Smooth muscle cell (in vitro differentiated cells): ENCODE results near the gene ST8SIA1. TPM values are rescaled to one million over a fixed set of nuclear protein-coding genes. Genes with fewer than 3 reads are reported as not detected.

Source experiments
- DNase-seq: peaks from one replicate; lab custom pipeline; 2025; ENCODE audit not compliant: unreplicated experiment; lab: John Stamatoyannopoulos, UW
- H2AFZ ChIP-seq: fragments of 200-600 bp; sonication (generic); 2 replicates; pipeline ENCODE4 v1.6.0; 2016; ENCODE audit warnings: antibody characterized with exemption, low read depth, mild to moderate bottlenecking
- H3F3A ChIP-seq: fragments of 200-600 bp; sonication (generic); 2 replicates; pipeline ENCODE4 v1.6.0; 2017; ENCODE audit warnings: antibody characterized with exemption, low read depth
- H3K27ac ChIP-seq: fragments of 200-600 bp; sonication (generic); 2 replicates; pipeline ENCODE4 v1.5.1; 2016; ENCODE audit warnings: low read depth, mild to moderate bottlenecking
- H3K27me3 ChIP-seq: fragments of 200-600 bp; sonication (generic); 2 replicates; pipeline ENCODE4 v1.6.1; 2016; ENCODE audit warnings: low read depth, mild to moderate bottlenecking
- H3K36me3 ChIP-seq: fragments of 200-600 bp; sonication (generic); 2 replicates; pipeline ENCODE4 v1.5.1; 2016; ENCODE audit warnings: low read depth
- H3K4me1 ChIP-seq: fragments of 200-600 bp; sonication (generic); 2 replicates; pipeline ENCODE4 v1.5.1; 2016; ENCODE audit warnings: low read depth
- H3K4me2 ChIP-seq: fragments of 200-600 bp; sonication (generic); 2 replicates; pipeline ENCODE4 v1.6.0; 2016; ENCODE audit warnings: mild to moderate bottlenecking
- H3K4me3 ChIP-seq: fragments of 200-600 bp; sonication (generic); 2 replicates; pipeline ENCODE4 v1.5.1; 2016; ENCODE audit warnings: mild to moderate bottlenecking
- H3K79me2 ChIP-seq: fragments of 200-600 bp; sonication (generic); 2 replicates; pipeline ENCODE4 v1.6.0; 2016; ENCODE audit warnings: low read depth, mild to moderate bottlenecking
- H3K9ac ChIP-seq: fragments of 200-600 bp; sonication (generic); 2 replicates; pipeline ENCODE4 v1.6.0; 2016; ENCODE audit warnings: low read depth
- H3K9me3 ChIP-seq: fragments of 200-600 bp; sonication (generic); replicated peaks from 2 replicates; pipeline ENCODE4 v1.5.1; 2016; ENCODE audit warnings: low read depth
- H4K20me1 ChIP-seq: fragments of 200-600 bp; sonication (generic); 2 replicates; pipeline ENCODE4 v1.6.0; 2016; ENCODE audit warnings: low read depth
- WGBS: methylation state at CpG from one replicate; pipeline ENCODE4 v1.1.7; 2016; ENCODE audit warnings: low lambda C conversion rate; 5-methylcytosine and 5-hydroxymethylcytosine counted together
- polyA plus RNA-seq: library from polyadenylated mRNA; unstranded; fragments of >200 nt; fragmentation: Nextera tagmentation; extraction: Ambion mirVana; gene quantifications from 2 replicates; pipeline ENCODE4 v1.2.1, GENCODE V29; 2016
- total RNA-seq: library from RNA; depleted of rRNA; stranded (reverse); fragments of >200 nt; gene quantifications from 2 replicates; pipeline ENCODE4 v1.2.3, GENCODE V29; 2014
- TF ChIP-seq, protein P1 (sequence below): fragments of 200-600 bp; sonication (generic); IDR thresholded peaks from 2 replicates; pipeline ENCODE4 v1.5.1; 2017; ENCODE audit warnings: borderline replicate concordance, mild to moderate bottlenecking, antibody characterized with exemption; ENCODE audit not compliant: insufficient read depth, poor library complexity, severe bottlenecking

Gene ST8SIA1
- total and polyA plus RNA-seq, 2 experiments from 2014 or later: 3.7 to 5.3 TPM

DNA sequence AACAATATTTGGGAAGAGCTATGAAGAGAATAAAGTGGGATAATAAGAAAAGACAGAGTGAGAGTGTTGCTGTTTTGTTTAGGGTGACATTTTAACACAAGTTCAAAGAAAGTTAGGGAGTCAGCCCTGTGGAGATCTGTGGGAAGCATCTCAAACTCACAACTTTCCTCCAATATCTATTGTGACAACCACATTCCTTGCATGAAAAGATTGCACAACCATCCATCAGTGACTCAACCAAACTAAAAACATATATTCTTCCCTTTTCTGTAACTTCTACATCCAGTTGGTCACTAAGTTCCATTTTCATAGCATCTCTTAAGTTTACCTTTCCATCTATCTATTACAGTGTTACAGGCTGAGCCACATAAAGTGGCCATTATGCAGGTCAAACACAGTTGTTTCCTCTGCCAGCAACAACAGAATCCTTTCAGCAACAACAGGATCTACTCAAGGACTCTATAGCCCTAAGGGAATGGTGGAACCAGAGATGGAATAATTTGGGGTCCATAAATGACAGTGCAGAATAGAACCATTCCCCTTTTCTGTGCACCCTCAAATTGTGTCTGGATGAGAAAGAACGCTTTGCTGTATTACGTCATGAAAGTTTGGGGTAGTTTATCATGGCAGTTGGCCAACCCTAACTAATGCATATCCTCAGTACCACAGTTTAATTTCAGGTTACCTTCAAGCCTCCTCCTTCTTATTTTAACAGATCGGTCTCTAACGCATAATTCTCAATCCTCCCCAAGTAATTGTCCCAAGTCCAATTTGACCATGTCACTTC lies 118.8 kb downstream of the ST8SIA1 start:
- 100% methylated on average over 4 of the region's 4 CpGs for WGBS
- H3K79me2 ChIP-seq: no peaks in the 10 kb centered on the region
- no peaks in the 10 kb centered on the region for H3K27me3 ChIP-seq
- H3K4me3 ChIP-seq: no peak overlapping the region
- no peak for DNase-seq
- H3K4me1 ChIP-seq: no peaks in the 10 kb centered on the region
- no peaks in the 10 kb centered on the region for H3K36me3 ChIP-seq
- H3K4me2 ChIP-seq: no peak overlapping the region
- H3K9ac ChIP-seq: no peak overlapping the region
- H4K20me1 ChIP-seq: no peaks in the 10 kb centered on the region
- H2AFZ ChIP-seq: no peak overlapping the region
- TF ChIP-seq, protein P1, sequence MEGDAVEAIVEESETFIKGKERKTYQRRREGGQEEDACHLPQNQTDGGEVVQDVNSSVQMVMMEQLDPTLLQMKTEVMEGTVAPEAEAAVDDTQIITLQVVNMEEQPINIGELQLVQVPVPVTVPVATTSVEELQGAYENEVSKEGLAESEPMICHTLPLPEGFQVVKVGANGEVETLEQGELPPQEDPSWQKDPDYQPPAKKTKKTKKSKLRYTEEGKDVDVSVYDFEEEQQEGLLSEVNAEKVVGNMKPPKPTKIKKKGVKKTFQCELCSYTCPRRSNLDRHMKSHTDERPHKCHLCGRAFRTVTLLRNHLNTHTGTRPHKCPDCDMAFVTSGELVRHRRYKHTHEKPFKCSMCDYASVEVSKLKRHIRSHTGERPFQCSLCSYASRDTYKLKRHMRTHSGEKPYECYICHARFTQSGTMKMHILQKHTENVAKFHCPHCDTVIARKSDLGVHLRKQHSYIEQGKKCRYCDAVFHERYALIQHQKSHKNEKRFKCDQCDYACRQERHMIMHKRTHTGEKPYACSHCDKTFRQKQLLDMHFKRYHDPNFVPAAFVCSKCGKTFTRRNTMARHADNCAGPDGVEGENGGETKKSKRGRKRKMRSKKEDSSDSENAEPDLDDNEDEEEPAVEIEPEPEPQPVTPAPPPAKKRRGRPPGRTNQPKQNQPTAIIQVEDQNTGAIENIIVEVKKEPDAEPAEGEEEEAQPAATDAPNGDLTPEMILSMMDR: no peak
- H3F3A ChIP-seq: no peaks in the 10 kb centered on the region
- no peaks in the 10 kb centered on the region for H3K9me3 ChIP-seq
- H3K27ac ChIP-seq: no peak overlapping the region

DNA sequence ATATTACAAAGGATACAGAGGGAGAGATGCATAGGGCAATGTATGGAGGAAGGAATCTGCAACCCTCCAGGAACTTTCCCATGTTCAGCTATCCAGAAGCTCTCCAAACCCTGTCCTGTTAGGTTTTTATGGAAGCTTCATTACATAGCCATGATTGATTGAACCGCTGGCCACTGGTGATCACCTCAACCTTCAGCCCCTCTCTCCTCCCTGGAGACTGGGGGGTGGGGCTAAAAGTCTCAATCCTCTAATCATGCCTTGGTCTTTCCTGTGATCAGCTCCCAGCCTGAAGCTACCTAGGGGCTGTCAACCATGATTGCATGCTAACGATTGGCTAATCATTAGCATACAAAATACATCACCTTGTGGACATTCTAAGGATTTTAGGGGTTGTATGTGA lies 123.4 kb downstream of the ST8SIA1 start:
- Histone ChIP-seq H3K27ac (no peak overlapping the region), H3K9ac (no peak overlapping the region), H4K20me1 (no peaks in the 10 kb centered on the region), H3F3A (no peaks in the 10 kb centered on the region), H3K79me2 (no peaks in the 10 kb centered on the region), H3K9me3 (no peaks in the 10 kb centered on the region), H3K4me1 (no peaks in the 10 kb centered on the region), H3K36me3 (no peaks in the 10 kb centered on the region), H3K4me2 (no peak overlapping the region), H2AFZ (no peak overlapping the region), H3K4me3 (no peak overlapping the region), H3K27me3 (no peaks in the 10 kb centered on the region)
- TF ChIP-seq, protein P1: no peak
- 97% methylated on average over 2 of the region's 2 CpGs for WGBS
- DNase-seq: no peak

DNA sequence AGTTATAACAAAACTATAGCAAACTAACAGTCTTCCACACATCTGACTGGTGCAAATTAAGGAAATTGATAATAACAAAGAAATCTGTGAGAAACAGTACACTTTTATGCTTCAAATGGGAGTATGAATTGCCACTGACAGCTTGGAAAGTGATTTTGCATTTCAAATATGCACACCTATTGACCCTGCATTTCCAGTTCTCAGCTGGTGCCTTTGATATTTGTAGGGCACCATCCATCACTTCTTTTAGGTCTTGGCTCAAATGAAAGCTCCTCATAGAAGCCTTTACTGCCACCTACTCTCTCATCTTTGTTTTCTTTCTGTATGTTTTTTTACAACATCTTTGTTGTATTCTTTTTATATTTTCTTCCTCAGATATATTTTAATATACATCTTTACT lies 125.1 kb downstream of the ST8SIA1 start:
- Histone ChIP-seq H4K20me1 (no peaks in the 10 kb centered on the region), H3K27ac (no peak overlapping the region), H2AFZ (no peak overlapping the region), H3K4me1 (no peaks in the 10 kb centered on the region), H3K9me3 (no peaks in the 10 kb centered on the region), H3K36me3 (no peaks in the 10 kb centered on the region), H3K79me2 (no peaks in the 10 kb centered on the region), H3K9ac (no peak overlapping the region), H3F3A (no peaks in the 10 kb centered on the region), H3K27me3 (no peaks in the 10 kb centered on the region), H3K4me2 (no peak overlapping the region), H3K4me3 (no peak overlapping the region)
- no peak for DNase-seq
- TF ChIP-seq, protein P1: no peak
